Loucy (cell line): ENCODE measurements around the gene PRKN.

Experiments used
- EZH2phosphoT487 ChIP-seq: fragments of 200-600 bp; IDR thresholded peaks from 2 replicates; pipeline ENCODE4 v1.6.1; 2018; ENCODE audit warnings: antibody characterized with exemption, mild to moderate bottlenecking, moderate library complexity, borderline replicate concordance
- TF ChIP-seq, protein P1 (sequence below): fragments of 200-600 bp; sonication (generic); conservative IDR thresholded peaks from 2 replicates; pipeline ENCODE4 v1.5.1; 2014; ENCODE audit warnings: mild to moderate bottlenecking, antibody characterized with exemption, low read length

- TF ChIP-seq, protein P1, sequence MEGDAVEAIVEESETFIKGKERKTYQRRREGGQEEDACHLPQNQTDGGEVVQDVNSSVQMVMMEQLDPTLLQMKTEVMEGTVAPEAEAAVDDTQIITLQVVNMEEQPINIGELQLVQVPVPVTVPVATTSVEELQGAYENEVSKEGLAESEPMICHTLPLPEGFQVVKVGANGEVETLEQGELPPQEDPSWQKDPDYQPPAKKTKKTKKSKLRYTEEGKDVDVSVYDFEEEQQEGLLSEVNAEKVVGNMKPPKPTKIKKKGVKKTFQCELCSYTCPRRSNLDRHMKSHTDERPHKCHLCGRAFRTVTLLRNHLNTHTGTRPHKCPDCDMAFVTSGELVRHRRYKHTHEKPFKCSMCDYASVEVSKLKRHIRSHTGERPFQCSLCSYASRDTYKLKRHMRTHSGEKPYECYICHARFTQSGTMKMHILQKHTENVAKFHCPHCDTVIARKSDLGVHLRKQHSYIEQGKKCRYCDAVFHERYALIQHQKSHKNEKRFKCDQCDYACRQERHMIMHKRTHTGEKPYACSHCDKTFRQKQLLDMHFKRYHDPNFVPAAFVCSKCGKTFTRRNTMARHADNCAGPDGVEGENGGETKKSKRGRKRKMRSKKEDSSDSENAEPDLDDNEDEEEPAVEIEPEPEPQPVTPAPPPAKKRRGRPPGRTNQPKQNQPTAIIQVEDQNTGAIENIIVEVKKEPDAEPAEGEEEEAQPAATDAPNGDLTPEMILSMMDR, result no peak
- no peak for TF ChIP-seq EZH2phosphoT487
Measured at GRCh38 chr6:162576016-162576415, 151.6 kb downstream of the PRKN start.
